K562 (cell line): ENCODE results near the gene ARL8A. TPM values are rescaled to one million over a fixed set of nuclear protein-coding genes. Genes with fewer than 3 reads are reported as not detected.

Experiments
- AFF4 ChIP-seq: sonication (generic); formaldehyde crosslinking; IDR thresholded peaks from 2 replicates; pipeline ENCODE4 v1.8.0; 2023; ENCODE audit warnings: mild to moderate bottlenecking, missing genetic modification reagents
- DDX20 ChIP-seq: fragments of 450-650 bp; IDR thresholded peaks from 2 replicates; pipeline ENCODE4 v1.6.1; 2016; ENCODE audit warnings: missing genetic modification characterization, low read depth, mild to moderate bottlenecking, missing compliant biosample characterization, moderate library complexity
- FOS ChIP-seq: IDR thresholded peaks from 3 replicates; pipeline ENCODE4 v1.6.1; 2011; ENCODE audit not compliant: insufficient read length; ENCODE audit errors: extremely low read depth
- ILK ChIP-seq: fragments of 450-650 bp; IDR thresholded peaks from 2 replicates; pipeline ENCODE4 v1.6.1; 2016; ENCODE audit warnings: missing genetic modification characterization, low read depth, mild to moderate bottlenecking, missing compliant biosample characterization, moderate library complexity, borderline replicate concordance
- KLF13 ChIP-seq: fragments of 450-650 bp; IDR thresholded peaks from 2 replicates; pipeline ENCODE4 v1.6.1; 2016; ENCODE audit warnings: missing genetic modification characterization, low read depth, mild to moderate bottlenecking, missing compliant biosample characterization, moderate library complexity, borderline replicate concordance
- MTF1 ChIP-seq: fragments of 250-450 bp; sonication (Bioruptor Pico); IDR thresholded peaks from 2 replicates; pipeline ENCODE4 v1.9.0; 2021; ENCODE audit warnings: moderate library complexity, mild to moderate bottlenecking, inconsistent platforms, borderline replicate concordance
- NFYB ChIP-seq: IDR thresholded peaks from 2 replicates; pipeline ENCODE4 v1.6.1; 2011; ENCODE audit warnings: mild to moderate bottlenecking, moderate library complexity; ENCODE audit not compliant: insufficient read length; ENCODE audit errors: extremely low read depth
- SAFB2 ChIP-seq: fragments of 200-400 bp; formaldehyde crosslinking; IDR thresholded peaks from 2 replicates; pipeline ENCODE4 v1.6.1; 2018; ENCODE audit warnings: borderline replicate concordance, low read length, low read depth, moderate library complexity; ENCODE audit not compliant: severe bottlenecking
- STAT5A ChIP-seq: IDR thresholded peaks from 2 replicates; pipeline ENCODE4 v1.6.1; 2012; ENCODE audit warnings: low read length, inconsistent platforms, borderline replicate concordance
- TCF15 ChIP-seq: fragments of 250-450 bp; sonication (Bioruptor Pico); IDR thresholded peaks from 2 replicates; pipeline ENCODE4 v1.8.0; 2022; ENCODE audit warnings: moderate library complexity, mild to moderate bottlenecking, inconsistent platforms
- ZNF57 ChIP-seq: fragments of 450-650 bp; formaldehyde crosslinking; IDR thresholded peaks from 2 replicates; pipeline ENCODE4 v1.4.0; 2020; ENCODE audit warnings: mild to moderate bottlenecking, moderate library complexity
- ZNF668 ChIP-seq: fragments of 250-450 bp; sonication (Bioruptor Pico); IDR thresholded peaks from 2 replicates; pipeline ENCODE4 v1.8.0; 2022; ENCODE audit warnings: mild to moderate bottlenecking, inconsistent platforms
- polyA plus RNA-seq, 8 experiments: library from polyadenylated mRNA; depleted of rRNA in 4 of 8; stranded (reverse) in 5 of 8; unstranded in 3 of 8; fragments of >200 nt; fragmentation: Nextera tagmentation in 2 of 8; fragmentation: Illumina TruSeq in 1 of 8; extraction: Ambion mirVana in 2 of 8; extraction: Trizol in 1 of 8; gene quantifications; 2 replicates each; pipeline versions ENCODE4 v1.2.1 to v1.2.3, GENCODE V29; 2011 to 2014; ENCODE audit warnings: inconsistent platforms in 1 of 8, missing spikeins in 1 of 8
- total RNA-seq, 7 experiments: library from RNA; depleted of rRNA in 6 of 7; stranded (reverse); fragments of >200 nt in 6 of 7; fragmentation: Illumina TruSeq in 2 of 7; extraction: Trizol in 2 of 7; gene quantifications; 2 replicates each; pipeline versions ENCODE4 v1.2.1 to v1.2.3, GENCODE V29; 2011 to 2021; ENCODE audit warnings: low replicate concordance in 1 of 7
- TF ChIP-seq, protein P1 (sequence below): fragments of 450-650 bp; IDR thresholded peaks from 2 replicates; pipeline ENCODE4 v1.7.0; 2016; ENCODE audit warnings: borderline replicate concordance
- TF ChIP-seq, protein P2 (sequence below): fragments of 250-450 bp; sonication (Bioruptor Pico); IDR thresholded peaks from 2 replicates; pipeline ENCODE4 v1.4.0; 2020; ENCODE audit warnings: mild to moderate bottlenecking, moderate library complexity

The ARL8A gene
- total and polyA plus RNA-seq, 9 of the 15 experiments (the other 6 are each of a cell fraction or from before 2014, with no cell fraction given) = 0.17 to 27.3 (median 15.6) TPM

DNA sequence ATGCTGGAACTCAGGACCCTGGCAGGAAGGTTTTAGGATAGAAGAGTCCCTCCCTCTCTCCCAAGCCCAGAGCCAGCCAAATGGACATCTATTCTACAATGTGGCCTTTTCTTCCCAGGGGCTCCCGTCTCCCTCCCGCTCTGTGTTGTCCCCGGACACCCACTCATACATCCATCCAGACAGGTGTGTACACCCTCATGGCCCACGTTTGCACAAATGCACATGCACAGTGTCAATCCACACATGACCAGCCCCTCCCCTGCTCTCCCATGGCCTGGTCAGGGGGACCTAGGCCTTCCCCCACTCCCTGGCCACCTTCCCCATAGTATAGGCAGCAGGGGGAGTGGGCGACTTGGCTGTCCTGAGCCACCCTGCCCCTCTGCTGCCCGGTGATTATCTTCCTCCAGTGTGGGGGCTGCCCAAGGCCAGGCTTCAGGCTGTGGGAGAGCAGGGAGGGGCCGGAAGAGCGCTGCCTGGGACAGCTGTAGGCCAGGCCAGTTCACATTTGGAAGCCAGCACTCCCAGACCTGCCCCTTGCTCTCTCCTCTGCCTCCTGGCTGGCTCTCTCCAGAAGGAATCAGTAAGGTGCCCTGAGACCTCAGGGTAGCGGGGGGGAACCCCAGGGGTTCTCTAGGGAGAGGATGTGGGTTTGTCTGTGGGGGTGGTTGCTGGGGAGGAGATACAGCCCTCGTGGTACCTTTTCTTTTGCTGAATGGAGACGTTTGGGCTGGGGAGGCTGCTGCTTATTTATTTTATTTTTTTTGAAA lies 19.9 kb upstream of the ARL8A start (continued):
- TF ChIP-seq, protein P1, sequence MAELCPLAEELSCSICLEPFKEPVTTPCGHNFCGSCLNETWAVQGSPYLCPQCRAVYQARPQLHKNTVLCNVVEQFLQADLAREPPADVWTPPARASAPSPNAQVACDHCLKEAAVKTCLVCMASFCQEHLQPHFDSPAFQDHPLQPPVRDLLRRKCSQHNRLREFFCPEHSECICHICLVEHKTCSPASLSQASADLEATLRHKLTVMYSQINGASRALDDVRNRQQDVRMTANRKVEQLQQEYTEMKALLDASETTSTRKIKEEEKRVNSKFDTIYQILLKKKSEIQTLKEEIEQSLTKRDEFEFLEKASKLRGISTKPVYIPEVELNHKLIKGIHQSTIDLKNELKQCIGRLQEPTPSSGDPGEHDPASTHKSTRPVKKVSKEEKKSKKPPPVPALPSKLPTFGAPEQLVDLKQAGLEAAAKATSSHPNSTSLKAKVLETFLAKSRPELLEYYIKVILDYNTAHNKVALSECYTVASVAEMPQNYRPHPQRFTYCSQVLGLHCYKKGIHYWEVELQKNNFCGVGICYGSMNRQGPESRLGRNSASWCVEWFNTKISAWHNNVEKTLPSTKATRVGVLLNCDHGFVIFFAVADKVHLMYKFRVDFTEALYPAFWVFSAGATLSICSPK = no peak
- TF ChIP-seq MTF1 (CRISPR knock-in tag) = no peak
- TF ChIP-seq AFF4 = no peak
- peak; percentile 39; the same call in 1 of the 2 replicates for TF ChIP-seq KLF13 (tag)
- TF ChIP-seq TCF15 (CRISPR knock-in tag) = no peak
- TF ChIP-seq, protein P2, sequence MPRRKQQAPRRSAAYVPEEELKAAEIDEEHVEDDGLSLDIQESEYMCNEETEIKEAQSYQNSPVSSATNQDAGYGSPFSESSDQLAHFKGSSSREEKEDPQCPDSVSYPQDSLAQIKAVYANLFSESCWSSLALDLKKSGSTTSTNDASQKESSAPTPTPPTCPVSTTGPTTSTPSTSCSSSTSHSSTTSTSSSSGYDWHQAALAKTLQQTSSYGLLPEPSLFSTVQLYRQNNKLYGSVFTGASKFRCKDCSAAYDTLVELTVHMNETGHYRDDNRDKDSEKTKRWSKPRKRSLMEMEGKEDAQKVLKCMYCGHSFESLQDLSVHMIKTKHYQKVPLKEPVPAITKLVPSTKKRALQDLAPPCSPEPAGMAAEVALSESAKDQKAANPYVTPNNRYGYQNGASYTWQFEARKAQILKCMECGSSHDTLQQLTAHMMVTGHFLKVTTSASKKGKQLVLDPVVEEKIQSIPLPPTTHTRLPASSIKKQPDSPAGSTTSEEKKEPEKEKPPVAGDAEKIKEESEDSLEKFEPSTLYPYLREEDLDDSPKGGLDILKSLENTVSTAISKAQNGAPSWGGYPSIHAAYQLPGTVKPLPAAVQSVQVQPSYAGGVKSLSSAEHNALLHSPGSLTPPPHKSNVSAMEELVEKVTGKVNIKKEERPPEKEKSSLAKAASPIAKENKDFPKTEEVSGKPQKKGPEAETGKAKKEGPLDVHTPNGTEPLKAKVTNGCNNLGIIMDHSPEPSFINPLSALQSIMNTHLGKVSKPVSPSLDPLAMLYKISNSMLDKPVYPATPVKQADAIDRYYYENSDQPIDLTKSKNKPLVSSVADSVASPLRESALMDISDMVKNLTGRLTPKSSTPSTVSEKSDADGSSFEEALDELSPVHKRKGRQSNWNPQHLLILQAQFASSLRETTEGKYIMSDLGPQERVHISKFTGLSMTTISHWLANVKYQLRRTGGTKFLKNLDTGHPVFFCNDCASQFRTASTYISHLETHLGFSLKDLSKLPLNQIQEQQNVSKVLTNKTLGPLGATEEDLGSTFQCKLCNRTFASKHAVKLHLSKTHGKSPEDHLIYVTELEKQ (CRISPR knock-in tag) = no peak
- no peak for TF ChIP-seq ZNF57
- no peak for TF ChIP-seq FOS
- no peak for TF ChIP-seq NFYB
- TF ChIP-seq ZNF668 (CRISPR knock-in tag) = peak; percentile 27; the same call in 1 of the 2 replicates
- no peak for TF ChIP-seq ILK
- TF ChIP-seq DDX20 (tag) = no peak
- TF ChIP-seq STAT5A = no peak
- TF ChIP-seq SAFB2 = no peak
